Rectal smooth muscle tissue (tissue), 1 donor: ENCODE data around the gene UBR7.

Source experiments
- H3K27ac ChIP-seq: one replicate; pipeline ENCODE4 v1.7.0; 2013; ENCODE audit warnings: low read depth, low read length, inconsistent platforms
- H3K27me3 ChIP-seq: one replicate; pipeline ENCODE4 v1.7.0; 2013; ENCODE audit warnings: low read length; ENCODE audit not compliant: control insufficient read depth, insufficient read depth
- H3K36me3 ChIP-seq: one replicate; pipeline ENCODE4 v1.7.0; 2013; ENCODE audit warnings: low read length; ENCODE audit not compliant: control insufficient read depth, insufficient read depth
- H3K4me1 ChIP-seq: one replicate; pipeline ENCODE4 v1.7.0; 2013; ENCODE audit warnings: low read length; ENCODE audit not compliant: control insufficient read depth, insufficient read depth
- H3K4me3 ChIP-seq: one replicate; pipeline ENCODE4 v1.7.0; 2013; ENCODE audit warnings: low read length
- H3K9ac ChIP-seq: one replicate; pipeline ENCODE4 v1.7.0; 2013; ENCODE audit warnings: low read length

Gene UBR7

DNA sequence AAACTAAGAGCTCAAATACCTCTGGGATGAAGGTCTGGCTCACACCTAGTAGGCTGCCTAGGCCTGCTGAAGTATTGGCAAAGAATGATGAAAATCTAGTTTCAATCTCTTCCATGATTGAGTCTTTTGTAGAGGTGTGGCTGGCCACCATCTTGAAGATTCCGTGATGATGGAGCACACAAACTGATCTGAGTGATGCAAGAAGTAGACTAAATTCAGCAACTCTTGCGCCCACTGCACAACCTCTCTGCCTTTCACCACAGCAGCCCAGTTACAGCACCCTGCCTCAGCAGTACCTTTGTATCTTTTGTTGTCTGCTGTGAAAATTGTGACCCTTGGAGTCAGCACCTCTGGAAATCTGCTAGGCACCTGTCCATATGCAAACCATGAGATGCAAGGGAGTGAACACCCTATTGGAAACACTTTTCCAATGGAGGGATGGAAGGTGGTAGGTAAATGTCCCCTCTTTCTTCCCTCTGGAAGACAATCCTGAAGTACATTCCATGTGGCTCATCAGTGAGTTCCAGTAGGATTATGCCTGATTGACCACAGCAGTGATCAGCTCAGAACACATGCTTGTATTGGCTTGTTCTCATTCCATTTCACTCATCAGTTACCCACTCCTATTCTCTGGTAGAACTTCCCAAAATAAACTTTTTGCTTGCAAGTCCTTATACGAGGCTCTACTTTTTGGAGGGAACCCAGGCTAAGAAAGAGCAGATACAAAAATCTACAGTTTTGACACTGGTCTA, 67.2 kb downstream of the UBR7 start:
- no peaks in the 10 kb centered on the region for H3K36me3 ChIP-seq
- no peak overlapping the region for H3K27ac ChIP-seq
- H3K4me1 ChIP-seq = no peaks in the 10 kb centered on the region
- H3K9ac ChIP-seq = no peak overlapping the region
- no peak overlapping the region for H3K4me3 ChIP-seq
- no peaks in the 10 kb centered on the region for H3K27me3 ChIP-seq

- H3K27ac ChIP-seq = no peak overlapping the region
- no peak overlapping the region for H3K9ac ChIP-seq
- no peaks in the 10 kb centered on the region for H3K4me1 ChIP-seq
Measured at GRCh38 chr14:93276031-93276716, 69.1 kb downstream of the UBR7 start.

More at GRCh38 chr14:93276031-93276716, 69.1 kb downstream of the UBR7 start:
- Histone ChIP-seq H3K36me3 (no peaks in the 10 kb centered on the region), H3K27me3 (no peaks in the 10 kb centered on the region), H3K4me3 (no peak overlapping the region)
